Activated CD8-positive, alpha-beta T cell treated with anti-CD3 and anti-CD28 coated beads, Interleukin-2, amount 10 ng/mL, durations not matched to agents 7 days and 5 days (primary cell): ENCODE measurements around the gene SLC7A14. TPM values are rescaled to one million over a fixed set of nuclear protein-coding genes. Genes with fewer than 3 reads are reported as not detected.

ENCODE experiments used
- ATAC-seq: fragments of 150-1000 bp; cut with Tn5 transposase; one replicate; pipeline ENCODE4 v1.10.0; 2021; ENCODE audit warnings: moderate library complexity
- CTCF ChIA-PET: fragments of 350-600 bp; sonication (Branson Sonifier 250); formaldehyde crosslinking; loops from one replicate; lab custom pipeline; 2021; ENCODE audit warnings: antibody characterized with exemption; lab: Charles Lee
- POLR2A ChIA-PET: fragments of 350-600 bp; sonication (Branson Sonifier 250); formaldehyde crosslinking; loops from one replicate; lab custom pipeline; 2021; ENCODE audit warnings: antibody characterized with exemption; lab: Charles Lee
- DNase-seq: peaks from one replicate; pipeline ENCODE4 v3.0.0-alpha.2; 2020
- H3K27ac Mint-ChIP-seq: one replicate; pipeline ENCODE4 v1.8.0; 2021; ENCODE audit warnings: mild to moderate bottlenecking, mixed read lengths
- H3K27me3 Mint-ChIP-seq: one replicate; pipeline ENCODE4 v1.8.0; 2021; ENCODE audit warnings: low read depth, mixed read lengths
- H3K36me3 Mint-ChIP-seq: one replicate; pipeline ENCODE4 v1.8.0; 2021; ENCODE audit warnings: low read depth, mixed read lengths
- H3K4me1 Mint-ChIP-seq: one replicate; pipeline ENCODE4 v1.8.0; 2021; ENCODE audit warnings: low read depth, mixed read lengths
- H3K4me3 Mint-ChIP-seq: one replicate; pipeline ENCODE4 v1.8.0; 2021; ENCODE audit warnings: mild to moderate bottlenecking, mixed read lengths
- H3K9me3 Mint-ChIP-seq: one replicate; pipeline ENCODE4 v1.8.0; 2022; ENCODE audit warnings: mixed read lengths; ENCODE audit not compliant: insufficient read depth
- total RNA-seq, 2 experiments: library from RNA; stranded (reverse); gene quantifications; one replicate each; pipeline ENCODE4 v1.2.3, GENCODE V29; 2021

Gene SLC7A14
- total RNA-seq, 2 experiments from 2014 or later: not detected

DNA sequence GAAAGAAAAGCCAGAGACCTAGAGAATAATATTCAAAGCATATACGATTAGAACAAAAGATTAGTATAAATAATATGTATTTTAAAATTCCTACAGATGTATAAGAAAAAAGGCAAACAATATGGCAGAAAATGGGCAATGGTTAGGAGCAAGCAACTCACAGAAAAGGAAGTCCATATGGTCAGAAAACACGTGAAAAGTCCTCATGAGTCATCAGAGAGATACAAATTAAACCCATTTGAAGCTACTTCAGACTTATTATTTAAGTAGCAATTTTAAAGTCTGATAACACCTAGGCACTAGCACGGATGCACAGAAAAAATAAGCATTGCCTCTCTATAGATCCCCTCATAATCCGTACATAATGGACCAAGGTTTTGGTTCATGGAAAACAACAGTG, 25.6 kb downstream of the SLC7A14 start:
- H3K27ac Mint-ChIP-seq: no peak overlapping the region
- H3K4me1 Mint-ChIP-seq: peaks cover 10% of the 10 kb centered on the region
- no peak overlapping the region for H3K4me3 Mint-ChIP-seq
- DNase-seq (no peak), ATAC-seq (no peak)
- ChIA-PET CTCF (no interaction called here), POLR2A (no interaction called here)
- no peaks in the 10 kb centered on the region for H3K9me3 Mint-ChIP-seq
- no peaks in the 10 kb centered on the region for H3K36me3 Mint-ChIP-seq
- peaks cover 35% of the 10 kb centered on the region for H3K27me3 Mint-ChIP-seq

DNA sequence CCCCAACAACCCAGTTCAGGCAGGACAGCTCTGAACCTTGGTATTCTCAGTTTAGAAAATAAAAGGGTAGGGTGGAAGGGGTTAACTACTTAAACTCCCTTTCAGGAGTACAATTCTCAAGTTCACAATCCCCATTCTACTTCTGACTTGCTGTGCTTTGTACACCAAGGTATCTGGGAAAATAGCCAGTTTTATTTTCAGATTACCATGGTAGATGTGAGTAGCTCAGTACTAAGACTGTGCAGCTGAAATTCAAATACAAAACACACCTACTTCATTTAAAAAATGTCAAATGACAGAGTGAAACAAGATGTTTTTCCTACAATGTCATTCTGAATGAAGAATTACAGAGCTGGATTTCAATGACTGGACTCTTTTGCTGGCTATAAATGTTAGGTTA, 27.4 kb downstream of the SLC7A14 start:
- CTCF ChIA-PET: no interaction called here
- no peak for ATAC-seq
- H3K36me3 Mint-ChIP-seq: no peaks in the 10 kb centered on the region

DNA sequence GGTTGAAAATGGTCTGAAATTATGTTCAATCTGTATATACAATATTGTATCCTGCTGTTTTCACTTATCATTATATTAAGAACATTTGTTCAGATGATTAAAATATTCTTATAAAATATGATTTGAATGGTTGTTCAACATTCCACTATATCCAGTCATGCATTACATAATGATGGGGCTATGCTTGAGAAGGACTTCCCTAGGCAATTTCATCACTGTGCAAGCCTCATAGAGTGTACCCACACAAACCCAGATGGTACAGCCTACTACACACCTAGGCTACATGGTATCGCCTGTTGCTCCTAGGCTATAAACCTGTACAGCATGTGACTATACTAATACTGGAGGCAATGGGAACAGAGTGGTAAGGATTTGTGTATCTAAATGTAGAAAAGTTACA, 30.5 kb downstream of the SLC7A14 start:
- Mint-ChIP-seq H3K4me1 (no peaks in the 10 kb centered on the region), H3K9me3 (no peaks in the 10 kb centered on the region), H3K4me3 (no peak overlapping the region), H3K36me3 (no peaks in the 10 kb centered on the region), H3K27ac (no peak overlapping the region), H3K27me3 (peaks cover 33% of the 10 kb centered on the region)
- DNase-seq (no peak), ATAC-seq (no peak)
- ChIA-PET POLR2A (no interaction called here), CTCF (no interaction called here)

More for the DNA sequence above, 27.4 kb downstream of the SLC7A14 start:
- no peak for DNase-seq
- no peaks in the 10 kb centered on the region for H3K9me3 Mint-ChIP-seq
- peaks cover 2% of the 10 kb centered on the region for H3K4me1 Mint-ChIP-seq
- no peak overlapping the region for H3K27ac Mint-ChIP-seq
- H3K27me3 Mint-ChIP-seq: peaks cover 41% of the 10 kb centered on the region
- POLR2A ChIA-PET: no interaction called here
- H3K4me3 Mint-ChIP-seq: no peak overlapping the region

DNA sequence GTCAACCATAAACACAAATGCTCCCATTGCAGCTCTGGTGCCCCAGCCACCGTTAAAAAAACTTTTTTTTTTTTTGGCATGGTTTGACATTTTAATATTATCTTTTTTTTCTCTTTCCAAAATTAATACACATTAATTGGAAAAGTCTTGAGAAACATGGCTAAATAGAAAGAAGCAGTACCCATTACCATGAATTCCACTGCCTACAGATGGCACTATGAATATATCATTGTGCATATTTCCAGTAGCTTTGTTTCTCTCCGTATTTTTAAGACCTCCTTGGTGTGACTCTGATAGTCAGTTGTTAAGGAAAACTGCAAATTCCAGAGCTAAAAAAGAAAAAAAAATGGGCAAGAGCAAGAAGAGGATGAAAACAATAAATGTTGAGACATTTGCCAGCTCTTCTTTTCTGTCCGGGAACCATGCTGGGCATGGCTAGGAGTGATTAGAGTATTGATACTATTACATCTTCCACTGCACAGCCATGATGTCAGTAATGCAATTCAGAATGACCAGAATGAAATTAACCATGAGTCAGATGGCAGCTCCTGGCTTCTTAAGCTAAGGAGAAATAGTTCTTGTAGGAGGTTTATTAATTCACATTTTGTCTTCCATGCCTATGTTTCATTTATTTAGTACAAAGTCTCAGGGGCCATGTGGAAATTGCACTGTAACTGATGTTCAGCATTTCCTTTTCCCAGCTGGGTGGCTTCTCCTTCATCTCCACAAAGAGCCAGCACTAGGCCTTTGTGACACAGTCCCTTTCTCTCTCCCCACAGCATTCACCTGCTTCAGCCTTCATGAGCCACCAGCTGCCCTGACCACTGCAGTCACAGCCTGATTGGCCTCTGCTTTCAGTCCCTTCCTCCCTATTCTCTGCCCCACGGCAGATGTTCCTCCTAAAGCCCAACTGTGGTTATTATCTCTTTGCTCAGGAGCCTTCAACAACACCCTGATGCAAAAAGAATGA, 31.8 kb downstream of the SLC7A14 start:
- Mint-ChIP-seq H3K36me3 (no peaks in the 10 kb centered on the region), H3K9me3 (no peaks in the 10 kb centered on the region), H3K27me3 (peaks cover 28% of the 10 kb centered on the region), H3K27ac (no peak overlapping the region), H3K4me3 (no peak overlapping the region), H3K4me1 (no peaks in the 10 kb centered on the region)
- POLR2A ChIA-PET: no interaction called here
- no peak for DNase-seq
- ATAC-seq: no peak
- CTCF ChIA-PET: no interaction called here

DNA sequence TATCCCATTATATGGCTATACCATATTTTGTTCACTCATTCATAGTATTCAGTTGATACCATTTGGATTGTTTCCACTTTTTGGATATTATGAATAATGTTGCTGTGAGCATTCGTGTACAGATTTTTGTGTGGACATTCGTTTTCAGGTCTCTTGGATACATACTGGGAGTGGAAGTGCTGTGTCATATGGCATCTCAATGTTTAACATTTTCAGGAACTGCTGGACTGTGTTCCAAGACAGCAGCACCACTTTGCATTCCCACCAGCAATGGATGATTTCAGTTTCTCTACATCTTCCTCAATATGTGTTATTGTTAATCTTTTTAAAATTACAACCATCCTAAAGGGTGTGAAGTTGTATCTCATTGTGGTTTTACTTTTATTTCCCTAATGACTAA, 34.6 kb downstream of the SLC7A14 start:
- no peaks in the 10 kb centered on the region for H3K36me3 Mint-ChIP-seq
- CTCF ChIA-PET: no interaction called here
- no peak for DNase-seq
- ATAC-seq: no peak
- POLR2A ChIA-PET: no interaction called here
- no peaks in the 10 kb centered on the region for H3K9me3 Mint-ChIP-seq
- no peaks in the 10 kb centered on the region for H3K4me1 Mint-ChIP-seq
- H3K27me3 Mint-ChIP-seq: peaks cover 22% of the 10 kb centered on the region
- no peak overlapping the region for H3K27ac Mint-ChIP-seq
- H3K4me3 Mint-ChIP-seq: no peak overlapping the region

DNA sequence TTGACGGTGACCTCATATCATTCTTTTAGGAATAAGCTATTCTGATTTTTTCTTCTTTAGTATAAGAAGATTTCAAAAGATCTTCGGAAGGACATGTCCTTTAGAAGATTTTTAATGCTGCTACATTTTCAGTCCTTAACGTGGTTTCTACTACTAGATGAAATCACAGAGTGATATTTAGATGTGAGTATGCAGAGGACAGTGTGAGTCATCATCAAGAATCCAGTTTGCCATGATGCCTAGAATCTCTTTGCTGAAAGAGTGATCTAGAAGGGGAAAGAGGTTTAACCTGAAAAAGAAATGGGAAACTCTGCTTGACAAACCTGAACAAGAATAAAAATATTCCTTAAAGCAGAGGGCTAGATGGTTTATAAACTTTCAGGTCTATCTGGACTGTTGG, 43.2 kb downstream of the SLC7A14 start:
- peaks cover 20% of the 10 kb centered on the region for H3K27me3 Mint-ChIP-seq
- H3K27ac Mint-ChIP-seq: no peak overlapping the region
- H3K4me1 Mint-ChIP-seq: no peaks in the 10 kb centered on the region
- H3K4me3 Mint-ChIP-seq: no peak overlapping the region
- no peaks in the 10 kb centered on the region for H3K9me3 Mint-ChIP-seq
- H3K36me3 Mint-ChIP-seq: no peaks in the 10 kb centered on the region
- ATAC-seq: no peak
- no peak for DNase-seq
- ChIA-PET CTCF (no interaction called here), POLR2A (no interaction called here)

DNA sequence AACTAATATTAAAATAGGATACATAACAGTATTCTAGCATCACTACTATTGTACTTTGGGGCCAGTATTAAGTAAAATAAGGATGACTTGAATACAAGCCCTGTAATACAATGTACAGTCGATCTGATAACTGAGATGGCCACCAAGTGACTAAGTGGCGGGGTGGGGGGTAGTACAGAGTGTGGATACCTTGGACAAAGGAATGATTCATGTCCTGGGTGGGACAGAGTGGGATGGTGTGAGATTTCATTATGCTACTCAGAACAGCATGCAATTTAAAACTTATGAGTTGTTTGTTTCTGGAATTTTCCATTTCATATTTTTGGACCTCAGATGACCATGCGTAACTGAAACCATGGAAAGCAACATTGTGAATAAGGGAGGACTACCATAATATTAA, 46.0 kb downstream of the SLC7A14 start:
- DNase-seq (no peak), ATAC-seq (no peak)
- Mint-ChIP-seq H3K36me3 (no peaks in the 10 kb centered on the region), H3K27ac (no peak overlapping the region), H3K27me3 (peaks cover 13% of the 10 kb centered on the region), H3K4me3 (no peak overlapping the region), H3K4me1 (no peaks in the 10 kb centered on the region), H3K9me3 (no peaks in the 10 kb centered on the region)
- POLR2A ChIA-PET: no interaction called here
- CTCF ChIA-PET: no interaction called here

DNA sequence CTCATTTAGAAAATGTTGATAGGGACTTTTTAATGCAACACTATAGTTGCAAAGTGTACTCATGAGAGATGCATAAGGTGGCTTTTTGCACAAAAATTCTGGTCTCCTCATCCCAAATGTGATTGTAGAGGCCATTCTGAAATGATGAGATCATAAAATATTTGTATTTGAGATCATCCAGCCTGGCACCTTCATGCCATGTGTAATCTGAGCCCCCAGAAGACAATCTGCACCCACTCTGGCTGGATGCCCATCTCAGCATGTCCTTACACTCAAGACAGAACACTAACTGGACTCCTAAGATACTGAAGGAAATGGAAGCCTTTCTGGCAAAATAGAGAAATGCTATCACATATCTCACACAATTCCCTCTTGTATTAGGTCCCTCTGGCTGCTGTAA, 49.2 kb downstream of the SLC7A14 start:
- Mint-ChIP-seq H3K27me3 (peaks cover 19% of the 10 kb centered on the region), H3K4me1 (no peaks in the 10 kb centered on the region), H3K9me3 (no peaks in the 10 kb centered on the region), H3K36me3 (no peaks in the 10 kb centered on the region), H3K4me3 (no peak overlapping the region), H3K27ac (no peak overlapping the region)
- CTCF ChIA-PET: no interaction called here
- ATAC-seq (no peak), DNase-seq (no peak)
- POLR2A ChIA-PET: no interaction called here

DNA sequence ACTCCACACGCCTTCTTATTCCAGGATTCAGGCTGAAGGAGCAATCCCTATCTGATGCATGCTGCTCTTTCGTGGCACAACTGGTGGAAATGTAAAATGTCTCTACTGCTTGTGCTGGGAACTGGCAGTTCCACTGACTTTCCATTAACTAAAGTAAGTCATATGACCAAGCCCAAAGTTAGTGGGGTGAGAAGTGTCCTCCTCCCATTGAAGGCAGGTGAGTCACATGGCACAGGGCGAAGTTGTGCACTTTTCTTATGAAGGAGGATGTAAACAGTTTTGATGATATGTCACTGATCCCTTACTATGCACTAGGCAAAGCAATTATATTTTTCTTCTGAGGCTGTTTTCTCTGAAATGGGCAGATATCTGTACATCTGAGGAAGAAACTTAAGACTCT, 51.6 kb downstream of the SLC7A14 start:
- no peak for ATAC-seq
- peaks cover 19% of the 10 kb centered on the region for H3K27me3 Mint-ChIP-seq
- ChIA-PET POLR2A (no interaction called here), CTCF (no interaction called here)
- no peak overlapping the region for H3K4me3 Mint-ChIP-seq
- no peak overlapping the region for H3K27ac Mint-ChIP-seq
- no peaks in the 10 kb centered on the region for H3K36me3 Mint-ChIP-seq
- H3K4me1 Mint-ChIP-seq: no peaks in the 10 kb centered on the region
- no peak for DNase-seq
- no peaks in the 10 kb centered on the region for H3K9me3 Mint-ChIP-seq

DNA sequence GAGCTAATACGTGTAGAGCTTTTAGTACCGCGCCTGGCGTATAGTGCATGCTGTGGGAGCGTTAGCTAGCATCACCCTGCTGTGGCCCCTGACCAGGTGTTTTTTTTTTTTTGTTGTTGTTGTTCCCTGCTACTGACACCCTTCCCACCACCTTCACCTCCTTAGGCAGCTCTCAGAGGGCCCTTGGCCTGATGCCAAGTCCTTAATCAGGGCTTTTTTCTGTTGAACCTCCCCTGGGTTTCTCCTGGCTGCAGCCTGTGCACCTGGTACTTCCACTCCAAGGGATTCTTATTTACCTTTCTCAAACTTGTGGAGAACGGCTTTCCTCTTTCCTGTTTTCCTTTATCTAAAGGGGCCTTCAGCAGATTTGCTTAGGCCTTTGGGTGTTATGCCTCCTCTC, 53.3 kb downstream of the SLC7A14 start:
- ChIA-PET CTCF (interaction anchor here (1.3 kb wide), 1 partner anchor 119 kb away, joined by 3 read pairs; no protein-coding TSS in a partner anchor), POLR2A (no interaction called here)
- Mint-ChIP-seq H3K4me3 (no peak overlapping the region), H3K4me1 (no peaks in the 10 kb centered on the region), H3K9me3 (no peaks in the 10 kb centered on the region), H3K27me3 (peaks cover 14% of the 10 kb centered on the region), H3K27ac (no peak overlapping the region), H3K36me3 (no peaks in the 10 kb centered on the region)
- no peak for ATAC-seq
- DNase-seq: no peak

DNA sequence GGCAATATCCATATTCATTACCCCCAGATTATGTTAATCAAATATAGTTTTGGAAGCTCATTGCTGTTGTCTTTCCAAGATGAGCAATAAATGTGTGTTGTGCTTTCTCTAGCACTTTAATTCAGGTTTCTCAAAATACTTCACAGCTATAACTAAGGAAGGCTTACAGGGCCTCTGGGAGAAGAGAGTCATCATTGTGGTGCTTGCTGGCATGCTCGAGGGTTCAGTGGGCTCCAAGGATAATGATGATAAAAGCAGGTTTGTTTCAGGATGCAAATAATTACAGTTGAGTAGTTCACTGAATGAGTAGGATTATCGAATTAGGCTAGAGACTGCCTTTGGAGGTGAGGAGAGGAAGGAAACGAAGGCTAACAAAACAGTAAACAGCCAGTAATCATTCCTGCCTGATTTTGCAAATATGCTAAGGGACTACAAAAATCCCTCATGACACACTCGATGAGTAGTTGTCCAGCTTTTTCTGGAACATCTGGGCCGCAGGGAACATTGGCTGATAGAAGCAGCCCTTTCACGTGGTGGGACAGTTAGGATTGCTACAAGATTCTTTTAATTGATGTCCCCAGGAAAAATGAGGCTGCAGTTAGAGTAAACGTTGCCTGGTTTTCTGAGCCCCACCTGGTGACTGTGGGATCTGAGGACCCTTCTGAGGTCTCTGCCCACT, 54.1 kb downstream of the SLC7A14 start:
- no peaks in the 10 kb centered on the region for H3K36me3 Mint-ChIP-seq
- H3K27ac Mint-ChIP-seq: no peak overlapping the region
- no peaks in the 10 kb centered on the region for H3K9me3 Mint-ChIP-seq
- DNase-seq: no peak
- peaks cover 7% of the 10 kb centered on the region for H3K27me3 Mint-ChIP-seq
- no peak for ATAC-seq
- H3K4me3 Mint-ChIP-seq: no peak overlapping the region
- no peaks in the 10 kb centered on the region for H3K4me1 Mint-ChIP-seq
- ChIA-PET POLR2A (no interaction called here), CTCF (interaction anchor here (1.3 kb wide), 1 partner anchor 118 kb away, joined by 3 read pairs; no protein-coding TSS in a partner anchor)

DNA sequence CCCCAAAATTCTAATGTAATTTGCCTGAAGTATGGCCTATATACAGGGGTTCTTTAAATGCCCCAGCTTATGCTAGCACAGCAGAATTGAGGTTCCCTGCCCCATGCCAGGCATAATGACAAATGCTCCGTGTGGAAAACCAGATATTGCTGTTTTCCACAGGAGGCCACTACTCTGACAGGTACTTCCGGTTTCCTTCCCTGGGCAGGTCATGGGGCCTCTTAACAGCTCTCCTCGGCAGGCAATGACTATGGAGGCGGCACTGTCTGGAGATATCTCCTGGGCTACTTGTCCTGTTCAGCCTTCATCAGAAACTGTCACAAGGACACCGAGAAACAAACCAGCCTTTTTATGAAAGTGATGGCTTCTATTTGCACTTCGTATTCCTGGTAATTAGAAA, 54.8 kb downstream of the SLC7A14 start:
- ChIA-PET CTCF (interaction anchor here (1.3 kb wide), 1 partner anchor 117 kb away, joined by 3 read pairs; no protein-coding TSS in a partner anchor), POLR2A (no interaction called here)
- Mint-ChIP-seq H3K36me3 (no peaks in the 10 kb centered on the region), H3K27me3 (peaks cover 6% of the 10 kb centered on the region), H3K4me3 (no peak overlapping the region), H3K4me1 (no peaks in the 10 kb centered on the region), H3K9me3 (no peaks in the 10 kb centered on the region), H3K27ac (no peak overlapping the region)
- ATAC-seq: no peak
- DNase-seq: no peak
